ENCODE data around the gene RTL10.

The RTL10 gene

GRCh38 chr22:19807161-19807913 is 47.3 kb downstream of the RTL10 start:
- no peak for DNase-seq

- no peak for DNase-seq
These were observed 48.2 kb downstream of the RTL10 start for GRCh38 chr22:19806213-19807160.

- DNase-seq, result no peak
These were observed 48.9 kb downstream of the RTL10 start for GRCh38 chr22:19805821-19806212.
